Endothelial cell (in vitro differentiated cells): Measurements from ENCODE around the gene ANKRD65. TPM values are rescaled to one million over a fixed set of nuclear protein-coding genes. Genes with fewer than 3 reads are reported as not detected.

ENCODE experiments used
- DNase-seq: peaks from one replicate; pipeline ENCODE4 v3.0.0; 2021; ENCODE audit warnings: low spot score
- H3K27ac Mint-ChIP-seq: one replicate; pipeline ENCODE4 v1.8.0; 2021; ENCODE audit warnings: mixed read lengths, inconsistent platforms; ENCODE audit not compliant: unreplicated experiment
- H3K27me3 Mint-ChIP-seq: one replicate; pipeline ENCODE4 v1.8.0; 2021; ENCODE audit warnings: mild to moderate bottlenecking, moderate library complexity, mixed read lengths, inconsistent platforms; ENCODE audit not compliant: unreplicated experiment
- H3K36me3 Mint-ChIP-seq: one replicate; pipeline ENCODE4 v1.8.0; 2021; ENCODE audit warnings: mild to moderate bottlenecking, low read depth, mixed read lengths, inconsistent platforms; ENCODE audit not compliant: unreplicated experiment
- H3K4me1 Mint-ChIP-seq: one replicate; pipeline ENCODE4 v1.8.0; 2021; ENCODE audit warnings: mild to moderate bottlenecking, mixed read lengths, inconsistent platforms; ENCODE audit not compliant: unreplicated experiment
- H3K4me3 Mint-ChIP-seq: one replicate; pipeline ENCODE4 v1.8.0; 2021; ENCODE audit warnings: mild to moderate bottlenecking, mixed read lengths, inconsistent platforms; ENCODE audit not compliant: unreplicated experiment
- H3K9me3 Mint-ChIP-seq: one replicate; pipeline ENCODE4 v1.8.0; 2021; ENCODE audit warnings: mixed read lengths, inconsistent platforms; ENCODE audit not compliant: unreplicated experiment
- CTCF ChIP-seq: fragments of 200-600 bp; sonication (generic); IDR thresholded peaks from one replicate; pipeline ENCODE4 v1.5.0; 2021; ENCODE audit warnings: antibody characterized with exemption; ENCODE audit not compliant: unreplicated experiment
- total RNA-seq: library from RNA; stranded (reverse); fragmentation: NEBNext Ultra II Directional; extraction: Animal tissue kit (Norgen Biotek cat#: 25700); gene quantifications from one replicate; pipeline ENCODE4 v1.2.1, GENCODE V29; 2021; ENCODE audit not compliant: unreplicated experiment

Gene ANKRD65
- total RNA-seq, 1 donor from 2014 or later: 0.31 TPM

GRCh38 chr1:1401457-1402010 is 19.5 kb downstream of the ANKRD65 start:
- no peak for TF ChIP-seq CTCF
- peaks cover 39% of the 10 kb centered on the region for H3K36me3 Mint-ChIP-seq
- H3K27me3 Mint-ChIP-seq: peaks cover 18% of the 10 kb centered on the region
- peak overlapping the region; percentile 84 for H3K4me3 Mint-ChIP-seq
- H3K9me3 Mint-ChIP-seq: no peaks in the 10 kb centered on the region
- H3K27ac Mint-ChIP-seq: peak overlapping the region; percentile 74
- peaks cover 35% of the 10 kb centered on the region for H3K4me1 Mint-ChIP-seq
- DNase-seq: no peak

GRCh38 chr1:1400576-1401456 is 20.3 kb downstream of the ANKRD65 start:
- peaks cover 38% of the 10 kb centered on the region for H3K36me3 Mint-ChIP-seq

GRCh38 chr1:1399872-1400575 is 21.1 kb downstream of the ANKRD65 start:
- Mint-ChIP-seq H3K4me3 (peak overlapping the region; percentile 95), H3K36me3 (peaks cover 39% of the 10 kb centered on the region), H3K27me3 (peaks cover 11% of the 10 kb centered on the region), H3K9me3 (no peaks in the 10 kb centered on the region), H3K4me1 (peaks cover 36% of the 10 kb centered on the region), H3K27ac (peak overlapping the region; percentile 91)
- no peak for TF ChIP-seq CTCF
- peak; percentile 21 for DNase-seq

More at GRCh38 chr1:1400576-1401456, 20.3 kb downstream of the ANKRD65 start:
- TF ChIP-seq CTCF: no peak
- peaks cover 13% of the 10 kb centered on the region for H3K27me3 Mint-ChIP-seq
- peak overlapping the region; percentile 91 for H3K27ac Mint-ChIP-seq
- H3K4me3 Mint-ChIP-seq: peak overlapping the region; percentile 95
- no peaks in the 10 kb centered on the region for H3K9me3 Mint-ChIP-seq
- no peak for DNase-seq
- peaks cover 32% of the 10 kb centered on the region for H3K4me1 Mint-ChIP-seq

- peak within 1 kb of the TSS; percentile 91 for H3K27ac Mint-ChIP-seq
- peaks cover 42% of the 10 kb centered on the region for H3K36me3 Mint-ChIP-seq
- TF ChIP-seq CTCF: peak; percentile 50
- peaks cover 11% of the 10 kb centered on the region for H3K27me3 Mint-ChIP-seq
- H3K9me3 Mint-ChIP-seq: no peaks in the 10 kb centered on the region
- DNase-seq: peak; percentile 100
- peak within 1 kb of the TSS; percentile 98 for H3K4me3 Mint-ChIP-seq
- peaks cover 36% of the 10 kb centered on the region for H3K4me1 Mint-ChIP-seq
Observed at GRCh38 chr1:1399187-1399871, 21.7 kb downstream of the ANKRD65 start, which contains the start of gene CCNL2. Gene CCNL2 (minus strand): TSS chr1:1399335. CDS start chr1:1399306, 29 bp downstream.
